Gastrocnemius medialis (tissue), 4 donors: ENCODE results near the gene DLX5.

ENCODE experiments used
- CTCF ChIP-seq, 5 experiments: fragments of 450-650 bp in 3 of 5; fragments of 200-600 bp in 2 of 5; sonication (generic) in 2 of 5; IDR thresholded peaks in 4 of 5; conservative IDR thresholded peaks in 1 of 5; 1 replicate in 4 of 5; 2 replicates in 1 of 5; pipeline ENCODE4 v1.5.1; 2016 to 2019; ENCODE audit warnings: antibody characterized with exemption in 5 of 5, mild to moderate bottlenecking in 3 of 5, moderate library complexity in 3 of 5
- POLR2A ChIP-seq, 2 donors: fragments of 450-650 bp; IDR thresholded peaks; one replicate each; pipeline ENCODE4 v1.6.1; 2017; ENCODE audit warnings: antibody characterized with exemption in 2 of 2, mild to moderate bottlenecking in 2 of 2, moderate library complexity in 2 of 2

- no peak for TF ChIP-seq CTCF (IDR thresholded peaks at IDR 0.05 in 4 of 5, conservative IDR thresholded peaks at IDR 0.05 in 1 of 5)
- TF ChIP-seq POLR2A (IDR thresholded peaks at IDR 0.05): no peak
These were observed 20.1 kb downstream of the DLX5 start for GRCh38 chr7:97004247-97005182.
